Ishikawa (cell line): ENCODE results near the gene PCIF1.

Experiments
- CEBPB ChIP-seq: IDR thresholded peaks from 2 replicates; pipeline ENCODE4 v1.6.1; 2012
- CREB1 ChIP-seq: IDR thresholded peaks from 2 replicates; pipeline ENCODE4 v1.6.1; 2012; ENCODE audit warnings: low read depth
- EP300 ChIP-seq: IDR thresholded peaks from 2 replicates; pipeline ENCODE4 v1.6.1; 2012; ENCODE audit warnings: borderline replicate concordance
- RAD21 ChIP-seq: IDR thresholded peaks from 2 replicates; pipeline ENCODE4 v1.6.1; 2012; ENCODE audit warnings: low read depth
- REST ChIP-seq: IDR thresholded peaks from 2 replicates; pipeline ENCODE4 v1.6.1; 2012; ENCODE audit warnings: low read depth, mild to moderate bottlenecking
- TAF1 ChIP-seq: IDR thresholded peaks from 2 replicates; pipeline ENCODE4 v1.6.1; 2012; ENCODE audit warnings: low read depth, mild to moderate bottlenecking
- TEAD4 ChIP-seq: IDR thresholded peaks from 2 replicates; pipeline ENCODE4 v1.6.1; 2012
- YY1 ChIP-seq: IDR thresholded peaks from 2 replicates; pipeline ENCODE4 v1.6.1; 2012; ENCODE audit warnings: low read depth
- ZBTB7A ChIP-seq: IDR thresholded peaks from 2 replicates; pipeline ENCODE4 v1.6.1; 2012; ENCODE audit warnings: low read depth
- TF ChIP-seq, protein P1 (sequence below): IDR thresholded peaks from 2 replicates; pipeline ENCODE4 v1.6.1; 2012
- TF ChIP-seq, protein P2 (sequence below): IDR thresholded peaks from 2 replicates; pipeline ENCODE4 v1.6.1; 2012

GRCh38 chr20:45968801-45969711, 34.6 kb downstream of the PCIF1 start:
- TF ChIP-seq TAF1 (no peak), TEAD4 (no peak), RAD21 (no peak), EP300 (no peak), ZBTB7A (no peak), CREB1 (no peak), YY1 (no peak), REST (no peak), CEBPB (no peak)
- TF ChIP-seq, protein P1, sequence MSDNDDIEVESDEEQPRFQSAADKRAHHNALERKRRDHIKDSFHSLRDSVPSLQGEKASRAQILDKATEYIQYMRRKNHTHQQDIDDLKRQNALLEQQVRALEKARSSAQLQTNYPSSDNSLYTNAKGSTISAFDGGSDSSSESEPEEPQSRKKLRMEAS: no peak
- TF ChIP-seq, protein P2, sequence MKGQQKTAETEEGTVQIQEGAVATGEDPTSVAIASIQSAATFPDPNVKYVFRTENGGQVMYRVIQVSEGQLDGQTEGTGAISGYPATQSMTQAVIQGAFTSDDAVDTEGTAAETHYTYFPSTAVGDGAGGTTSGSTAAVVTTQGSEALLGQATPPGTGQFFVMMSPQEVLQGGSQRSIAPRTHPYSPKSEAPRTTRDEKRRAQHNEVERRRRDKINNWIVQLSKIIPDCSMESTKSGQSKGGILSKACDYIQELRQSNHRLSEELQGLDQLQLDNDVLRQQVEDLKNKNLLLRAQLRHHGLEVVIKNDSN: no peak
